Mesenchymal stem cell (in vitro differentiated cells and primary cell): ENCODE measurements around the gene CASP2.

ENCODE experiments used
- DNase-seq: peaks from one replicate; pipeline ENCODE4 v3.0.0-alpha.2; 2013
- H2AFZ ChIP-seq: one replicate; pipeline ENCODE4 v1.6.1; 2013; ENCODE audit warnings: low read depth, mild to moderate bottlenecking, control low read depth, inconsistent platforms, low read length, moderate library complexity
- H2AK5ac ChIP-seq: 2 replicates; pipeline ENCODE4 v1.6.1; 2013; ENCODE audit warnings: low read length, moderate library complexity, mild to moderate bottlenecking, inconsistent platforms; ENCODE audit not compliant: severe bottlenecking
- H2BK120ac ChIP-seq: one replicate; pipeline ENCODE4 v1.6.1; 2013; ENCODE audit warnings: low read depth, mild to moderate bottlenecking, inconsistent platforms, low read length, moderate library complexity
- H2BK12ac ChIP-seq, 2 experiments: one replicate each; pipeline ENCODE4 v1.6.1; 2013; ENCODE audit warnings: inconsistent platforms in 2 of 2, low read length in 2 of 2, mild to moderate bottlenecking in 2 of 2, moderate library complexity in 2 of 2, control low read depth in 1 of 2
- H2BK15ac ChIP-seq: one replicate; pipeline ENCODE4 v1.6.1; 2013; ENCODE audit warnings: mild to moderate bottlenecking, low read depth, inconsistent platforms; ENCODE audit not compliant: poor library complexity, severe bottlenecking
- H2BK5ac ChIP-seq: 2 replicates; pipeline ENCODE4 v1.6.1; 2013; ENCODE audit warnings: low read depth, mild to moderate bottlenecking, low read length, control low read depth, inconsistent platforms; ENCODE audit not compliant: poor library complexity, severe bottlenecking
- H3K14ac ChIP-seq, 2 experiments: one replicate each; pipeline ENCODE4 v1.6.1; 2013; ENCODE audit warnings: inconsistent platforms in 2 of 2, low read length in 2 of 2, control low read depth in 1 of 2, mild to moderate bottlenecking in 1 of 2, moderate library complexity in 1 of 2
- H3K18ac ChIP-seq, 2 experiments: one replicate each; pipeline ENCODE4 v1.6.1; 2013; ENCODE audit warnings: inconsistent platforms in 2 of 2, low read length in 2 of 2, control low read depth in 1 of 2, low read depth in 1 of 2, mild to moderate bottlenecking in 1 of 2
- H3K23ac ChIP-seq, 2 experiments: one replicate each; pipeline ENCODE4 v1.6.1; 2013; ENCODE audit warnings: inconsistent platforms in 2 of 2, low read length in 2 of 2, mild to moderate bottlenecking in 2 of 2, moderate library complexity in 2 of 2, control low read depth in 1 of 2
- H3K27ac ChIP-seq: 2 replicates; pipeline ENCODE4 v1.5.1; 2013; ENCODE audit warnings: mild to moderate bottlenecking, moderate library complexity, low read length, control low read depth, inconsistent platforms; ENCODE audit not compliant: poor library complexity, severe bottlenecking
- H3K27me3 ChIP-seq, 2 experiments: 2 replicates each; pipeline versions ENCODE4 v1.6.1 to v1.7.0; 2013; ENCODE audit warnings: low read length in 2 of 2, mild to moderate bottlenecking in 2 of 2, moderate library complexity in 2 of 2, control low read depth in 1 of 2, inconsistent platforms in 1 of 2; ENCODE audit not compliant: control insufficient read depth in 1 of 2, insufficient read depth in 1 of 2
- H3K36me3 ChIP-seq, 2 experiments: 2 replicates each; pipeline versions ENCODE4 v1.6.1 to v1.7.0; 2013; ENCODE audit warnings: low read length in 2 of 2, control low read depth in 1 of 2, inconsistent platforms in 1 of 2, low read depth in 1 of 2, mild to moderate bottlenecking in 1 of 2; ENCODE audit not compliant: insufficient read depth in 2 of 2, control insufficient read depth in 1 of 2
- H3K4ac ChIP-seq, 2 experiments: one replicate each; pipeline ENCODE4 v1.6.1; 2013; ENCODE audit warnings: inconsistent platforms in 2 of 2, low read length in 2 of 2, mild to moderate bottlenecking in 2 of 2, moderate library complexity in 2 of 2, control low read depth in 1 of 2, low read depth in 1 of 2
- H3K4me1 ChIP-seq: 2 replicates; pipeline ENCODE4 v1.6.1; 2013; ENCODE audit warnings: low read depth, low read length, control low read depth; ENCODE audit not compliant: control insufficient read depth, insufficient read depth
- H3K4me2 ChIP-seq: 2 replicates; pipeline ENCODE4 v1.6.1; 2013; ENCODE audit warnings: low read length, mild to moderate bottlenecking, inconsistent platforms; ENCODE audit not compliant: poor library complexity, severe bottlenecking
- H3K4me3 ChIP-seq, 2 experiments: 2 replicates each; pipeline versions ENCODE4 v1.5.1 to v1.7.0; 2013; ENCODE audit warnings: low read length in 2 of 2, mild to moderate bottlenecking in 2 of 2, control low read depth in 1 of 2, low read depth in 1 of 2; ENCODE audit not compliant: insufficient read depth in 1 of 2
- H3K79me1 ChIP-seq: replicated peaks from 2 replicates; pipeline ENCODE4 v1.6.1; 2013; ENCODE audit warnings: mild to moderate bottlenecking, control low read depth, low read length, inconsistent platforms; ENCODE audit not compliant: poor library complexity, severe bottlenecking
- H3K9ac ChIP-seq: 2 replicates; pipeline ENCODE4 v1.7.0; 2013; ENCODE audit warnings: mild to moderate bottlenecking, low read length, moderate library complexity
- H3K9me3 ChIP-seq: 2 replicates; pipeline ENCODE4 v1.7.0; 2013; ENCODE audit warnings: mild to moderate bottlenecking, low read length; ENCODE audit not compliant: control insufficient read depth
- H4K8ac ChIP-seq: one replicate; pipeline ENCODE4 v1.6.1; 2013; ENCODE audit warnings: inconsistent platforms, mild to moderate bottlenecking, low read length, moderate library complexity
- H4K91ac ChIP-seq: one replicate; pipeline ENCODE4 v1.6.1; 2013; ENCODE audit warnings: mild to moderate bottlenecking, low read length, inconsistent platforms
- WGBS: methylation state at CpG from one replicate; pipeline ENCODE4 v1.1.7; 2013; ENCODE audit warnings: mixed read lengths; 5-methylcytosine and 5-hydroxymethylcytosine counted together

The CASP2 gene

DNA sequence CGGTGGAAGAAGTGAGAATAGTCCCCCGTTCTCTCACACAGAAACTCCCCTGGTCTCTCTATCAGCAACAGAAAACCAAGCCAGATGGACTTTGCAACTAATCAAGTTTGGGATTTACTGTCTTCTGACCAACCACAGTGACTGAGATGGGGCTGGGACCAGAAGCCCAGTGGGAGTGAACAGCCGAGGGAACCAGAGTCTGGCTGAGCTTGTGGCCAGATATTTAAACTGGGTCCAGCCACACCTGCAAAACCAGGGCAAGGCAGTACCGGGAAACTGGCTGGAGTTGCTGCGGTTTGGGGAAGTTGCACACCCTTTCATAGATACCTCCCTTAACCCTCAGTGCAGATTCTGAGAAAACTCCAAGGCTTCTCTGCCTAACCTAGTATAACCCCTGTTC, 18.9 kb upstream of the CASP2 start:
- 88% methylated on average over 5 of the region's 5 CpGs for WGBS
- Histone ChIP-seq H3K27ac (no peak overlapping the region), H2BK120ac (no peak overlapping the region), H2BK12ac (no peak overlapping the region), H3K4ac (no peak overlapping the region), H2BK15ac (no peak overlapping the region), H3K18ac (no peak overlapping the region), H4K91ac (no peak overlapping the region), H3K4me3 (no peak overlapping the region), H3K9me3 (no peaks in the 10 kb centered on the region), H3K14ac (no peak overlapping the region), H3K4me1 (peaks cover 8% of the 10 kb centered on the region), H3K9ac (no peak overlapping the region), H2BK5ac (no peak overlapping the region), H2AK5ac (no peak overlapping the region), H3K4me2 (no peak overlapping the region), H4K8ac (no peak overlapping the region), H2AFZ (no peak overlapping the region), H3K23ac (no peak overlapping the region), H3K79me1 (peaks cover 14% of the 10 kb centered on the region), H3K36me3 (peaks cover 22 to 54% of the 10 kb centered on the region in 2 experiments), H3K27me3 (no peaks in the 10 kb centered on the region)
- DNase-seq = no peak

- H2AFZ ChIP-seq = no peak overlapping the region
- peaks cover 1% of the 10 kb centered on the region for H3K79me1 ChIP-seq
- H2BK12ac ChIP-seq = no peak overlapping the region
- no peak overlapping the region for H2BK5ac ChIP-seq
- no peak overlapping the region for H3K4me2 ChIP-seq
- no peak overlapping the region for H3K14ac ChIP-seq
- no peak for DNase-seq
- H2BK15ac ChIP-seq = no peak overlapping the region
- no peak overlapping the region for H3K18ac ChIP-seq
- H3K27ac ChIP-seq = no peak overlapping the region
- H2BK120ac ChIP-seq = no peak overlapping the region
- no peaks in the 10 kb centered on the region for H3K9me3 ChIP-seq
- 83% methylated on average over 1 of the region's 1 CpG for WGBS
- no peak overlapping the region for H3K9ac ChIP-seq
- peaks cover 16 to 38% of the 10 kb centered on the region in 2 experiments for H3K36me3 ChIP-seq
- no peak overlapping the region for H3K4me3 ChIP-seq
- no peak overlapping the region for H3K4ac ChIP-seq
- H3K27me3 ChIP-seq = no peaks in the 10 kb centered on the region
- H4K8ac ChIP-seq = no peak overlapping the region
- no peak overlapping the region for H3K23ac ChIP-seq
- H3K4me1 ChIP-seq = no peaks in the 10 kb centered on the region
- no peak overlapping the region for H4K91ac ChIP-seq
- H2AK5ac ChIP-seq = no peak overlapping the region
These were observed 16.9 kb upstream of the CASP2 start for GRCh38 chr7:143271240-143271639.

DNA sequence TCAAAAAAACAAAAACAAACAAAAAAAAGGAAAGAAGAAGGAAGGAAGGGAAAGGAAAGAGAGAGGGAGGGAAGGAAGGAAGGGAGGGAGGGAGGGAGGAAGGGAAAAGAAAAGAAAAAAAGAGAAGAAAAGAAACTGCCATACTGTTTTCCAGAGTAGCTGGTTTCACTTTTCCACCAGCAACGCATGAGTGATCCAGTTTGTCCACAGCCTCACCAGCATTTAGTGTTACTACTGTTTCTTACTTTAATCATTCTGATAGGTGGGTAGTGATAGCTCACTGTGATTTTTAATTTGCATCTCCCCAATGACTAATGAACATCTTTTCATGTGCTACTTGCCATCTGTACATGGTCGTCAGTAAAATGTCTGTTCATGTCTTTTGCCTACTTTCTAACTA, 15.3 kb upstream of the CASP2 start:
- no peaks in the 10 kb centered on the region for H3K4me1 ChIP-seq
- peaks cover under 1% of the 10 kb centered on the region for H3K79me1 ChIP-seq
- no peak overlapping the region for H3K14ac ChIP-seq
- H3K36me3 ChIP-seq = peaks cover 15 to 22% of the 10 kb centered on the region in 2 experiments
- no peak for DNase-seq
- H3K27me3 ChIP-seq = no peaks in the 10 kb centered on the region
- no peaks in the 10 kb centered on the region for H3K9me3 ChIP-seq
- no CpG with 5 or more reads among the region's 2 CpGs for WGBS
- H3K4me3 ChIP-seq = no peak overlapping the region
- no peak overlapping the region for H3K9ac ChIP-seq
- no peak overlapping the region for H4K91ac ChIP-seq
- no peak overlapping the region for H4K8ac ChIP-seq
- no peak overlapping the region for H3K4ac ChIP-seq
- H3K4me2 ChIP-seq = no peak overlapping the region
- H2BK5ac ChIP-seq = no peak overlapping the region
- no peak overlapping the region for H3K23ac ChIP-seq
- H3K18ac ChIP-seq = no peak overlapping the region
- H3K27ac ChIP-seq = no peak overlapping the region
- no peak overlapping the region for H2BK12ac ChIP-seq
- H2BK15ac ChIP-seq = no peak overlapping the region
- no peak overlapping the region for H2AFZ ChIP-seq
- H2AK5ac ChIP-seq = no peak overlapping the region
- H2BK120ac ChIP-seq = no peak overlapping the region

DNA sequence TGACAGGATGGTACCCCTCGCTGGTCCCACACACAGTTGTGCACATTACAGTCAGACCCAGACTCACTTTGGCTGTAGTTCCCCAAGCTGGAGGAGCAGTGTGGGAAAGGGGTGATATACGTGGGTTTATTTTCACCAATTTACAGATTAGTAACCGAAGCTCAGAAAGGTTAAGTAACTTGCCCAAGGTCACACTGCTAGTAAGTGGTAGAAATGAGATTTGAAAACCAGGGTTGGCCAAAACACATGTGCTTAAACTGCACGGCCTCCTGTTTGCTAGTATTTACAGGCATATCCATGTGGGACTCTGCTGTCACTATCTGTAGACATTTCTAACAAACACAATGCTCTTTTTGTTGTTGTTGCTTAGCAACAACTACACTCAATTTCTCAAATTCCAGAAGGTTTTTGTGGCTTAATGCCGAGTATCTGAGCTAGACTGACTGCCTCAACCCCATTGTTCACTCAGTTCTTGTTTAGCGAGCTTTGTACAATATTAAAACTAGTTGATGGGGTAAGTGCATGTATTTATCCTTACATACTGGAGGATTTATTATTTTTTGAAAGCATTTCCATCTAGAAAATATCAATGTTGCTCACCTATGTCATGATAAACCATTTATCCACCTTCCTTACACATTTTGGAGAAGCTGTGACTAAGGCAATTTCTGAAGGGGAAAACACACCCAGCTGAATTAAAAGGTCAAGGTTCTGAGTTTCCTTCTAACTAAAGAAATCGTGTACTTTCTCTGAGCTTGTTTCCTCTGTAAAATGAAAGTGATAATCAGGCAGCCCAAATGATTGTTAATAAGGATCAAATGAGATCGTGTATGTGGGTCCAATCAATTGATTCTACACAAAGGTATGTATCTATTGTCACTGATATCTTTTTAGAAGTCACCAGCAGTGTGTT, 8.7 kb upstream of the CASP2 start:
- Histone ChIP-seq H3K9me3 (no peaks in the 10 kb centered on the region), H3K4me2 (no peak overlapping the region), H3K36me3 (no peaks in the 10 kb centered on the region), H3K79me1 (no peaks in the 10 kb centered on the region), H2BK12ac (no peak overlapping the region), H2BK120ac (no peak overlapping the region), H2BK15ac (no peak overlapping the region), H2AFZ (no peak overlapping the region), H2BK5ac (no peak overlapping the region), H3K27ac (no peak overlapping the region), H3K14ac (no peak overlapping the region), H2AK5ac (peak overlapping the region; percentile 45), H4K8ac (no peak overlapping the region), H3K23ac (no peak overlapping the region), H3K4ac (no peak overlapping the region), H4K91ac (no peak overlapping the region), H3K18ac (no peak overlapping the region), H3K27me3 (no peaks in the 10 kb centered on the region), H3K4me3 (peak overlapping the region in 1 of 2 experiments; percentile 28), H3K4me1 (peaks cover 4% of the 10 kb centered on the region), H3K9ac (peak overlapping the region; percentile 80)
- WGBS = 75% methylated on average over 7 of the region's 8 CpGs
- peak; percentile 81 for DNase-seq
